Bone marrow (tissue), 2 donors: Measurements from ENCODE around the gene TMTC1.
"Not testable (repeated sequence)": the region's sequence is repeated elsewhere in the genome, so short reads cannot be mapped to it uniquely, and the experiment has no call there.

Source experiments
- DNase-seq, 2 donors: peaks; one replicate each; lab custom pipeline; 2025; lab: John Stamatoyannopoulos, UW

The TMTC1 gene

DNA sequence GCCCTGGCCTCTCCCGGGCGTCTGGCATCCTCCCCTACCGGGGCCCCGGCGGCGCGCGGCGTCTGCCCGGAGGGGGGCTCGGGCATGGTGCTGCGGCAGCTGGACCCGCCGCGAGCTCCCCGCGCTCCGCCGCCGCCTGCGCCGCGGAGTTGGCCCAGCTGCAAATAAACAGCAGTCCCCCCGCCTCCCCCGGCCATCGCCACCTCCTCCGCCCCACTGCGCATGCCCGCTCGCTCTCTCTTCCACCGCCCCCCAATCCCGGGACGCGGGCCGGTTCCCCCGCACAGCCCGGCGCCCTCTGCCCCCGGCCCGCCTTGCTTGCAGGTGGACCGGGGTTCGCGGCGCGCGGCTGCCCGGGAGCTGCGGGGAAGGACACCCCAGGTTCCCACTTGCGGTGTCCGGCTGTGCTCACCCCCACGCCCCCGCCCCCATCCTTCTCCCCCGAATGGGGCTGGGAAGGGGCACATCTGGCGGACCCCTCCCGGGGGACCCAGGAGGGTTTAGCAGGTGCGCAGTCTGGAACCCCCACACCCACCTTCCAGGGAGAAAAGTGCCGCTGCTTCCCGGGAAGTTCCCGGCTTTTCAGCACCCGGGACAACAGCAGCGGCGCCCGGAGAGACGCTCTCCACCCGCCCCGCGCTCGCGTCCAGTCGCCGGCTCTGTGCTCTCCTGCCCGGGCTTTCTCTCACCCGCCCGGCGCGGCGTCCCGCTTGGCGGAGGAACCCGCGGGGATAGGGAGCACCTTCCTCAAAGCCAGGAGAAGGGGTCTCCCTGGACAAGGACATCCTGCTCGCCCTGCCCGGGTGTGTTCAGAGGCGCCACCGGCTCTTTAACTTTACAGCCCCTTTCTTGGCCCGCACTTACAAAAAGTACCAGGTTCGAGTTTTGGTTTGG, at the start of gene TMTC1:
TSS of gene TMTC1 (minus strand) at position 170 of the 894 bp plus-strand sequence. CDS start 191 bp downstream, outside the sequence.
- DNase-seq, result no peak

DNA sequence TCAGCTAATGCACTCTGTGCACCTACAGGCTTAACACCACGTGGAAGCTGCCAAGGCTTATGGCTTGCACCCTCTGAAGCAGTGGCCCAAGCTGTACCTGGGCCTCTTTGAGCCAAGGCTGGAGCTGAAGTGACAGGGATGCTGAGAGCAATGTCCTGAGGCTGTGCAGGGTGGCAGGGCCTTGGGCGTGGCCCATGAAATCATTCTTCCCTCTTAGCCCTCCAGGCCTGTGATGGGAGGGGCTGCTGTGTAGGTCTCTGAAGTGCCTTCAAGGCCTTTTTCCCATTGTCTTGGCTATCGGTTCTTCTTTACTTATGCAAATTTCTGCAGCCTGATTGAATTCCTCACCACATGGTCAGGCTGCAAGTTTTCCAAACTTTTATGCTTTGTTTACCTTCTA, 47.4 kb upstream of the TMTC1 start:
- DNase-seq, result no peak

DNA sequence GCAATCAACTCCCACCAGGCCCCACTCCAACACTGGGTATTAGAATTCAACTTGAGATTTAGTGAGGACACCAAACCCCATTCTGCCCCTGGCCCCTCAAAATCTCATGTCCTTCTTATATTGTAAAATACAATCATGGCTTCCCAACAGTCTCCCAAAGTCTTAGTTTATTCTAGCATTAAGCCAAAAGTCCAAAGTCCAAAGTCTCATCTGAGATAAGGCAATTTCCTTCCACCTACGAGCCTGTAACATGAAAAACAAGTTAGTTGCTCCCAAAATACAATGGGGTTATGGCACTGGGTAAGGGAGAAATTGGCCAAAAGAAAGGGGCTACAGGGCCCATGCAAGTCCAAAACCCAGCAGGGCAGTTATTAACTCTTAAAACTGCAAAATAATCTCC, 46.6 kb upstream of the TMTC1 start:
- no peak for DNase-seq

DNA sequence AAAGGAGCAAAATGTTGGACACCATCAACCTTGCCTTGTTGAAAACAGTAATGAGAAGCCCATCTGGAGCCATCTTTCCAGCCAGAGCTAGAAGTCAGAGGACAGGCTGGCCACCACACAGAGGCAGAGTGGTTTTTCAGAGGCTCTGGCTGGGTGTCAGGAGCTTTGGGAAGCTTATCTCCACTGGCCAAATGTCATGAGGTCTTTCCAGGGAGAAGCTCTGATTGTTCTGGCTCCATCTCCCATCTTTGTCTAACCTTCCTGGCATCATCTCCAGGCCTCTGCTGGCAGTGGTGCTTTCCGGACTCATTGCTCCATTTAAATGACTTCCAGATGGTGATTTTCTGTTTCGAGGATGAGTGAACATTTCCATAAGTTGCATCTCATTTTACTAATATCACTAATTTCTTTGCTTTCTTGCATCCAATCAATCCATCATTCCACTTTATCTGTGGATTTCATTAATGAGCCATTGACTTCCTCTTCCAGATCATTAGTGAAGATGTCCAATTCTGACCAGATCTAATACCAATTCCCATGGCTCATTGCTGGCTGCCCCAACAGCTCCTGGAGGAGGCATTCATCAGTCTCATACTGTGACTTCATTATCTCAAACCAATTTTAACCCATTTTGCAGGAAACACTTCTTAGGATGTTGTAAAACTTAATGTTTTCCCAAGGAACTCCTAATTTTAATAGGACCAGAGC, 35.3 kb upstream of the TMTC1 start:
- no peak for DNase-seq

DNA sequence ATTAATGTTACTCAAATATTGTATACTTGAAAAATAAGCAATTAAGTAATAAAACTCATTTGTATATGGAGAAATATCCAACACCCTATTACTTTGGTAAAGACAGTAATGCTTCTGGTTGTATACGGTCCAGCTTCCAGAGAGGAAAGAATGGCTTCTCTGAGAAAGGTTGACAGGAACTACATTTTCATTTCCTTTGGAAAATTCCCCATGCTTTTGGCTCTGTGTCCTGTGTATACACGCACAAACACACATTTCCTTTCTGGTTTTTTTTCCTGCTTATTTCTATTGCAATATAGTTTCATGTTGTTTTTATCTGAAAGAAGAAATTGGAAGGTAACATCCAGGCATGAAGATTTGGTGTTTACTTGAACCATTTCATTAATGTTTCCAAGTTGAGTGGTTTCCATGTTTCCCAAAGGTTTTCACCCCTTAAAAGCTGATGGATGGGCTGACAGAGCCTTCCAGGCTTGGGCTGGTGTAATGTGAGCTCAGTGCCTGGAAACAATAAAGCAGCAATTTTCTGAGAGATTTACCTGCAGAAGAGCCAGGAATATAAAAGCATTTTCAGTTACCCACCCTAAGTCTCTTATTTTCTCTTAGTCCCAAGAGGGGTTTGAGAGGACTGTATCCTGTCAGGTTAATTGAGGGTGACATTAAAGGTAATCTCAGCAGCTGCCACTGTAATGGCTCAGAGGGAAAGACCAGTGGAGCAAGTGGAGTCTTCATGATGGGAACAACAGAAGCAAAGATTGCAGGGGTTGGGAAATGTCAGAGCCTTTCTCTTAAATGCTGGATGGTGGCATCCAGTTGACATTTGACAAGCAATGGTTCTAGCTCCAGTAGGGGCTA, 33.4 kb upstream of the TMTC1 start:
- DNase-seq, result no peak

DNA sequence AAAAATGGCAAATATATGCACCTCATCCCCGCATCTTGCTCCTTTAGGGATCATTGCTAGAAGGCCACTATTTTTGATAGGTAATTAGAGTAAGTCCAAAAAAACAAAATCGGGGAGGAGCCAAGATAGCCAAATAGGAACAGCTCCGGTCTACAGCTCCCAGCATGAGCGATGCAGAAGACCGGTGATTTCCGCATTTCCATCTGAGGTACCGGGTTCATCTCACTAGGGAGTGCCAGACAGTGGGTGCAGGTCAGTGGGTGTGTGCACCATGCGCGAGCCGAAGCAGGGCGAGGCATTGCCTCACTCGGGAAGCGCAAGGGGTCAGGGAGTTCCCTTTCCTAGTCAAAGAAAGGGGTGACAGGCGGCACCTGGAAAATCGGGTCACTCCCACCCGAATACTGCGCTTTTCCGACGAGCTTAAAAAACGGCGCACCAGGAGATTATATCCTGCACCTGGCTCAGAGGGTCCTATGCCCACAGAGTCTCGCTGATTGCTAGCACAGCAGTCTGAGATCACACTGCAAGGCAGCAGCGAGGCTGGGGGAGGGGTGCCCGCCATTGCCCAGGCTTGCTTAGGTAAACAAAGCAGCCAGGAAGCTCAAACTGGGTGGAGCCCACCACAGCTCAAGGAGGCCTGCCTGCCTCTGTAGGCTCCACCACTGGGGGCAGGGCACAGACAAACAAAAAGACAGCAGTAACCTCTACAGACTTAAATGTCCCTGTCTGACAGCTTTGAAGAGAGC, 26.0 kb upstream of the TMTC1 start:
- DNase-seq, result not testable (repeated sequence)

DNA sequence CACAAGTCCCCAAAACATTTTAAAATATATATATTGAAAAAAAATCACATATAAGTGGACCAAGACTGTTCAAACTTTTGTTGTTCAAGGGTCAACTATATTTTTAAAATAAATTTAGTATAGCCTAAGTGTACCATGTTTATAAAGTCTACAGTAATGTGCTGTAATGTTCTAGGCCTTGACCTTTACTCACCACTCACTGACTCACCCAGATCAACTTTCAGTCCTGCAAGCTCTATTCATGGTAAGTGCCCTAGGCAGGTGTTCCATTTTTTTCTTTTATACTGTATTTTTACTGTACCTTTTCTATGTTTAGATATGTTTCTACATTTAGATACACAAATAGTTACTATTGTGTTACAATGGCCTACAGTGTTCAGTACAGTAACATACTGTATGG, 23.4 kb upstream of the TMTC1 start:
- DNase-seq, result no peak

DNA sequence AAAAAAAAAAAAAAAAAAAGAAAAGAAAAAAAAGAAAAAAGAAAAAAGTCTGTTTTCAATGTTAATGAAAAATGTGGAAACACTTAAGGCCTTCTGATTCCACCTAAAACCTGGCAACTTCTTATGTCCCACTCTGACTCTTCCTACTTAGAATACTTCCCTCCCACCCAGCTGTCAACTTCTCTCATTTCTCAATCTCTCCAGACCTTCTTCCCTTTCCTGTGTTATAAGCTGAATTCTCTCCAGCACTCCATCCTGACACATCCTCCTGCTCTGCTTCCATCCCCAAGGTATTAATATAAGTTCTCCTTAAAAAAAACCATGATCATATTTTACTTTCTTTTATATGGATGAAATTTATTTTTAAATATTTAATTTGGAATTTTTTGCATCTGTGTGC, 20.3 kb upstream of the TMTC1 start:
- no peak for DNase-seq

DNA sequence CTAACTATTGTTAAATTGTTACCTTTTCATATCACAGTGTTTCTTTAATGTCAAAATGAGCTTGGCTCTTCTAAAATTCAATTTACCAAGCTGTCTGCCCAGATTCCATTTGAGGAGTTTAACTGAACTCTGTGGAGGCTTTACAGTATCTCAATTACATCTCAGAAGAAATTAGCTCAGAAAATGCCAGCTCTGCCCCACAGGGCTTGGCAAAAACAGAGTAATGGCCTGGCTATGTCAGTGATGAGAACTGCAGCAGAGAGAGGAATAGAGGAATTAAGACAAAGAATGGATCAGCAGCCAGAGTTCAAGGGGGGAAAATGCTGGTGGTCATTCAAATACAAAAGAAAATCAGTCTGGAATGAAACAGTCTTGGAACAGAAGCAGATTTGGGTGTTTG, 15.8 kb upstream of the TMTC1 start:
- DNase-seq, result no peak

DNA sequence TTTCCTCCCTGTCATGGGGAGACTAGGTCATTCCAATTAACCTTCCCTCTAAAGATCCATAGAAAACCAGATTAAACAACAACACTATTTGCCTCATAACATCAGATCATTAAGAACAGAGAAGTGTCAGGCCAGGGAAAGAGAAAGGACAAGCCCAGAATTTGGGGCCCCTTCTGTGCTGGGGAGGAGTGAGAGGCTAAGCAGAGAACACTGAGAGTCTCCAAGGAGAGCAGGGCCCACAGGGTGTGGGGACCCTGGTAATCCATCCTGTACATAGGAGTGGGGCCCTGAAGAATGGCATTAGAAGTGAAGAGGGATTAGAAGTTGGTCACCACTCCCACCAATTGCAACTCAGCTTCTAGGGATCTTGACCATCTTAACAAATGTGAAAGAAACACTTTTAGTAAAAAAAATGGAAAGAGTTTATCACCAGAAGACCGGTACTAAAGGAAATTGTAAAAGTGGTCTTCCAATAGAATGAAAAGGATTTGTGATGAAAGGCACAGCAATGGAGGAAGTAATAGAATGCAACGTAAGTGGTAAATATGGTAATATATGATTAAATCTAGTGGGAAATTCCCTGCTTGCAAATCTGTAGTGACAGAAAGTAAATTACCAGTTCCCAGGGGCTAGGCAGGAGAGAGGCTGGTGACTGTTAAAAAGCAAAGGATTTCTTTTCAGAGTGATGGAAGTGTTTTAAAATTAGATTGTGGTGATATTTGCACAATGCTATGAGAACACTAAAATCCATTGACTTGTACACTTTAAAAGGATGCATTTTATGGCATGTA, 14.0 kb upstream of the TMTC1 start:
- no peak for DNase-seq

DNA sequence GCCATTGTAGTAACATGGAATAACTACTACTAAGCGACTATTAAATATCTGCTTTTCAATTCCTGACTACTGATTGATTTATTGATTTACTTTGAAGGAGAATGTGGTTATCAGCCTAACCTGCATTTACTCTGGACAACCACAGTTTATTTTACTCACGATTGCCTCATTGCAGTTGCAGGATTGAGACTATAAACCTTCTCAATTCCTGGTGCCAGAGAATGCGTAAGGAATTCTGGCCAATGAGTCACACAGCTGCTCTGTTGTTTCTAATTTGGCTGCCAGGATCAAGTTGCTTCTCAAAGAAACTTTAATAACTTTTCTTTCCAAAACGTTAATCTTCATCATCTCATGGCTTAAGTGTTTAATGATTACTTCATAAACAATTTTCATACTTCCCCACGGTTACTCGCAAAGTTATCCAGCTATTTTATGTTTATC, 13.1 kb upstream of the TMTC1 start:
- DNase-seq, result no peak

DNA sequence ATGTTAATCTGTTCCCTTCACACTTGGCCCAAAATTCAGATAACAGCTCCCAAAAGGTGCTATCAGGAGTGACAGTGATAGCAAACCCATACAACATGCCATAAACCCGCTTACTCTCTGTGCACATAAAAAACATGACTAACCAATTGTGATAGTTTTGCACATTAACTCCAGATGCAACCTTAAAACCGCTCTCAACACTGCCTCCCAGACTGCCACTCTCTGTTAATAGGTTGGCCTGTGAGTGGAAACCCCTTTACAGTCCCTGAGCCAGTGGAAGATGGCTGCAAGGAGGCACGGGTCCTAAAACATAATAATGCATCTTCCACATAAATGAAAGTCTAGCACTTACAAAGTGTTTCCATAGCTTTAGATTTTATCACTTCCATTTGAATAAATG, 12.0 kb upstream of the TMTC1 start:
- DNase-seq, result no peak

DNA sequence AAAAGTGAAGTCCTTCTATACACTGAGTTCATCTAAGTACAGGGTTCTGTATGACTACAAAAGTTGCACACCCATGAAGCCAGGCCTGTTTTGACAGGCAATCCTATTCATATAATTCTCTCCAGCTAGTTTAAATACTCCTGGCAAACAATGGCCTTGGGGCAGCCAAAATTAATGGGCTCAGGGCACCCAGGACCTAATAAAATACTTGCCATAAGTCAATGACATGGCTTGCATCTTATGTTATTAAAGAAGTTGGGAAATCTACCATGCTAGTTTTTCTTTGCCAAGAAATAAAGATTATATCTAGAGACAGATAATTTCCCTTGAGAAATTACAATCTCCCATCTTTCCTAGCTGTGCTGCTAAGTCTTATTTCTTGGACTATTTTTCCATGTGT, 11.1 kb upstream of the TMTC1 start:
- no peak for DNase-seq

DNA sequence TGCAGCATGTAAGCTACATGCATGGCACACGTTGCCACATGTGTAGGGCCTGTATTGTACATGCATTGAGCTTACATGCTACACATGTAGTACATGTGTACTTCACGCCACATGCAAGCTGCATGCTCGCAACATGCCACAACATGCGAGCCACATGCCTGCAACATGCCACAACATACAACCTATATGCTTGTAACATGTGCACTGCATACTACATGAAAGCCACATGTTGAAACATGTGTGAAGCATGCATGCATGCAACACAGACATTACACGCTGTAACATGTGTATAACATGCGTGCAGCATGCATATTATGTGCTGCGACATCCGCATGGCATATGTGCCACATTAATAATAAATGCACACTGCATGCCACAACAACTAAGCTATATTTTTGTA, 9.1 kb upstream of the TMTC1 start:
- no peak for DNase-seq

DNA sequence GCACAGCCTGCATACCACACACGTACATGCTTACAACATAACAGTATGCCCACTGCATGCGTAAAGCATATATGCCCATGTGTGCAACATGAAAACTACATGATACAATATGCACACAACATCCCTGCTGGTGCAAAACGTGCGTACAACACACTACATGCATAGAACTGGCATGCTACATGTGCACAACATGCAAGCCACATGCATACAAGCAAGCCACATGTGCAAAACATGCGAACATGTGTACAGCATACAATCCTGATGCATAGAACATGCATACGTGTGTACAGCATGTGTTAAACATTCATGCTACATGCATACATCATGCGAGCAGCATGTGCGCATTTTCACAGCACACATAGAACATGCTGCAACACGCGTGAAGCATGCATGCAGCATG, 8.4 kb upstream of the TMTC1 start:
- DNase-seq, result no peak

DNA sequence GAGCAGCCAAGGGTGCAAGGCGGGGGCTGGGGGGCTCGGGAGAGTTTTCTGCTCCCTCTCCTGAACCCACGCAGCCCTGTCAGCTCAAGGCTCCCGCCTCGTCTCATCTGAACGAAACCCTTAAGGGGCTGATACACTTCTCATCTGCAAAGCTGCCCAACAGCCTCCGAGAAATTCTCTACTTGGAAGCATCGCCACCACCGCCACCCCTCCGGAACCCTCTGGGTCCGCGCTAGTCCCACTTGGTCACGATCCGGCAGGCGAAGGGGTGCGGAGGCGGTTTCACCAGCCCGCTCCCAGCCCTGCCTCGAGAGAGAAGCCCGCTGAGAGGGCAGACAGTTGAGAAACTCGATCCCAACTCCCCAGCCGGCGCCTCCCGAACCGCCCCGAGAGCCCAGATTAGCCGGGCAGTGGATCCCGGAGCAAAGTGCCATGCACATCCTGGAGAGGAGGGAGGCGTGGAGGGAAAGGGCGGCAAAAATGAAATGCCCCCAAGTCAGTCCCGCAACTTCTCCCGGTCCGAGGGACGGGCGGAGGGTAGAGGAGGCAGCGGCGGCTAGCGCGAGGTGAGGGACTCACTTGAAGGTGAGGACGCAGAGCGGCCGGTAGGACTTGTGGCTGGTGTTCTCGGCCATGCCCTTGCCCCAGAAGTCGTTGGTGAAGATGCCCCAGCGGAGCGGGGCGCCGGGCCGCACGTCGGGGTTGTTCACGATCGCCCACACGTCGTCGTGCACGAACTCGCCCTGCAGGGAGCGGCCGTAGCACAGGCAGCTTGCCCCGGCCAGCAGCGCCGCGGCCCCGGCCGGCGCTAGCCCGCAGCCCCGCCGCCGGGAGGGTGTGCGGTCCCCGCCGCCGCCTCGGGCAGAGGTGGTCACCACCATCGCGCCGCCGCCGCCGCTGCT, 620 bp downstream of the TMTC1 start:
- DNase-seq, result peak in 1 of 2 donors; percentile 24

DNA sequence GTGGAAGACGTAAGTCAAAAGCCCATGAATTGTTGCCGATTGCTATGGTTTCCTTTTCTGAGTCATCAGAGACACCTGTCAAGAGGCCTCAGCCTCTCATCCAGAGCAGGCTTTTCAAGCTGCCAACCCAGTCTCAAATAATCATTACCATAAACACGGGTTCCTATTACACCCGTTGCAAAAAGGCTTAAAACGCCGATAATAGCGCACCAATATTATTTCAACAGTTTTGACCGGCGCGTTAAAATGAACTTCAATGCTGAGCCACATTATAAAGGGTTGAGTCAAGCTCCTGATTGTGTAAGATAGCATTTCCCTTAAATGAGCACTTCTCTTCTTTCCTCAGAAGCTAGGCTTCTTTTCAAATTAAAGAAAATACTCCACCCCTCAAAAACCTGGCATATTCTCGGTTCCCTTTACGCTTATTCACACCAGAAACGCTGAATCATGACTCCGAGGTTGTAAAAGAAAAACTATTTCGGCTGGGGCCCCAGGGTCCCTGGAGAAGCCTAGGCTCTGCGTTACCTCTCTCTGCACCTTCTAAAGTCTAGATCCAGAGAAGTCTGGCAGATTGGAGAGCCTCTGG, 1.4 kb downstream of the TMTC1 start:
- DNase-seq, result no peak

DNA sequence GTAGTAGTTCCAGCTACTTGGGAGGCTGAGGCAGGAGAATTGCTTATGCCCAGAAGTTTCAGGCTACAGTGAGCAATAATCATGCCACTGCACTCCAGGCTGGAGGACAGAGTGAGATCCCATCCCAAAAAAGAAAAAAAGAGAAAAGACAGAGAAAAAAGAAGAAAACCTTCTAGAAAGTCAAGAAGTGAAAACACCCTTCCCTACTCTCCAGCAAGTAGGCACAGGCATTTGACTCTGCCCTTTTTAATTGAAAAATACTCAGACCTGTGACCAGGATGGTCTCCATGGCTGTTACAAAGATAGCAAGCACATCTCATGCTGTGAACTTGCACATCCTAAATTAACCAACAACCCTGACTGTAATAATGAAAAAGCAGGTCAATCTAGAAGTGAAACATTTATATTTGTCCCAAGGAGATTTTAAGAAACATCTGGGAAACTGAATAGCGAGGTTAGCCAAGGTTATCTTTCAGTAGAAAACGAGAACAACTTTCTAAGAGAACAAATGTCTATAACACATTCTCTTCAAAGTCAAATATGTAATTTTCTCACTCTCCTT, 2.0 kb downstream of the TMTC1 start:
- no peak for DNase-seq

DNA sequence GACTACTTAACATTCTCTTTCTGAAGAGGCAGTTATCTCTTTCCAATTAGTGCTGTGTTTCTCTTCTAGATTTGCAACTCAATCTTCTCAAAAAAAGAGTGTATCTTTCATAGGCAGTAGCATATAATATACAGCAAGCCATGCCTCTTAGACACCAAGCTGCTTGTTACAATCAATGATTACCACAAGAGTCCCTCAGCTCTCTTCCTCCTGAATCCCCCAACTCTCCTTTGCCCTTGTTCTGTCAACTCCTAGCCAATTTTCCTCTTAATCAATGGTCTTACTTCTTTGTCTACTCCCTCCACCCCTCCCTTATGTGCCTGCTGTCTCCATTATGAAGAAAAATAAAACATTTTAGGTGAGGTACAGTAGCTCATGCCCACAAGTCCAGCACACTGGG, 2.6 kb downstream of the TMTC1 start:
- DNase-seq, result no peak
